Right lung (tissue), 5 donors: Measurements from ENCODE around the gene PTPN12. TPM values are rescaled to one million over a fixed set of nuclear protein-coding genes. Genes with fewer than 3 reads are reported as not detected.
A peak's percentile ranks its signal among the peaks of the same experiment; 100 is the strongest.

Experiments
- DNase-seq, 2 donors: peaks; one replicate each; pipeline ENCODE4 v3.0.0-alpha.2; 2013
- polyA plus RNA-seq, 5 donors: library from polyadenylated mRNA; unstranded; fragments of 120-200 nt; gene quantifications; one replicate each; pipeline versions ENCODE4 v1.2.1 to v1.2.3, GENCODE V29; 2013; ENCODE audit warnings: inconsistent platforms in 1 of 5, low replicate concordance in 1 of 5; ENCODE audit not compliant: insufficient read length in 5 of 5, insufficient read depth in 1 of 5

PTPN12 gene
- polyA plus RNA-seq, 5 donors: 92.9 to 154 (median 143) TPM

GRCh38 chr7:77657427-77658224, 120.5 kb downstream of the PTPN12 start:
- peak; percentile 31 to 42 for DNase-seq

GRCh38 chr7:77658928-77659327, 121.8 kb downstream of the PTPN12 start:
- DNase-seq: no peak

GRCh38 chr7:77661816-77662215, 124.7 kb downstream of the PTPN12 start:
- no peak for DNase-seq

- no peak for DNase-seq
These were observed 125.8 kb downstream of the PTPN12 start for GRCh38 chr7:77662869-77663268.

- DNase-seq: no peak
These were observed 127.6 kb downstream of the PTPN12 start for GRCh38 chr7:77664715-77665114.

- no peak for DNase-seq
These were observed 128.1 kb downstream of the PTPN12 start for GRCh38 chr7:77665161-77665560.

GRCh38 chr7:77667459-77668086, 130.5 kb downstream of the PTPN12 start:
- DNase-seq: no peak

GRCh38 chr7:77674878-77675277, 137.8 kb downstream of the PTPN12 start:
- DNase-seq: no peak

- no peak for DNase-seq
These were observed 142.5 kb downstream of the PTPN12 start for GRCh38 chr7:77679608-77680007.

GRCh38 chr7:77680266-77680665, 143.2 kb downstream of the PTPN12 start:
- no peak for DNase-seq

- DNase-seq: no peak
These were observed 146.9 kb downstream of the PTPN12 start for GRCh38 chr7:77684030-77684429.

- peak; percentile 53 to 62 for DNase-seq
These were observed 148.1 kb downstream of the PTPN12 start for GRCh38 chr7:77685233-77685632.

- no peak for DNase-seq
These were observed 150.1 kb downstream of the PTPN12 start for GRCh38 chr7:77687100-77687746.

GRCh38 chr7:77687747-77688144, 150.7 kb downstream of the PTPN12 start:
- no peak for DNase-seq

Other genes starting within 250 kb of the PTPN12 start
- gene GSAP, start 120.9 kb upstream of the PTPN12 start, polyA plus RNA-seq: 10 to 100 TPM; 26.0 to 55.8 (median 47.7) TPM
- 10 to 100 TPM; 23.8 to 40.1 (median 38.6) TPM for gene RSBN1L, start 159.2 kb downstream of the PTPN12 start, polyA plus RNA-seq